Measurements from ENCODE around the gene PHLPP1. TPM values are rescaled to one million over a fixed set of nuclear protein-coding genes. Genes with fewer than 3 reads are reported as not detected.

Gene PHLPP1
- total RNA-seq, 1 experiment from 2014 or later: 14.7 TPM

DNA sequence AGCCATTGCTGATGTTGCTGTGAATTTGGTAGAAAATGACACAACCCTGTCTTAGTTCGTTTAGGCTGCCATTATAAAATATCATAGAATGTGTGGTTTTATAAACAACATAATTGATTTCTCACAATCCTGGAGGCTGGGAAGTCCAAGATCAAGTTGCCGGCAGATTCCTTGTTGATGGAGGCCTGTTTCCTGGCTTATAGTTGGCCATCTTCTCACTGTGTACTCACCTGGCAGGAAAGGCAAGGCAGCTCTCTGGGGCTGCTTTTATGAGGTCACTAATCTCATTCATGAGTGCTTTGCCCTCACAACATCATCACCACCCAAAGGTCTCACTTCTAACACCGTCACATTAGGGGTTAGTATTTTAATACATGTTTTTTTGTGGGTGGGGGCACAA, 58.4 kb downstream of the PHLPP1 start:
- no peaks in the 10 kb centered on the region for H3K36me3 ChIP-seq (ENCODE audit: control insufficient read depth in 1 of 2, insufficient read depth in 2 of 2, low read length in 2 of 2)
- intact Hi-C loops (cut with micrococcal nuclease): no loop called here
- ChIA-PET CTCF (no interaction called here), RAD21 (ENCODE audit: low non-redundant PET in 1 of 2, low total read pairs in 2 of 2, uncharacterized antibody in 2 of 2, unreplicated experiment in 2 of 2) (no interaction called here), POLR2A (no interaction called here)
- H3K9ac ChIP-seq (ENCODE audit: low read length): no peak overlapping the region
- H3K27me3 ChIP-seq (ENCODE audit: insufficient read depth, low read length): no peaks in the 10 kb centered on the region
- no peak overlapping the region for H3K4me2 ChIP-seq (ENCODE audit: low read length)
- no peak overlapping the region for H3K4me3 ChIP-seq (replicated peaks in 1 of 2; ENCODE audit: low read depth in 1 of 2, low read length in 2 of 2)
- DNase-seq (ENCODE audit: low read depth, low spot score): no peak
- peaks cover 13% of the 10 kb centered on the region for H3K79me2 ChIP-seq (ENCODE audit: insufficient read depth, low read length)
- H3K27ac ChIP-seq (ENCODE audit: low read depth, low read length): no peak overlapping the region
- no TSS peak for BruUV-seq (replicated peaks)
- no peak for ATAC-seq
- TF ChIP-seq, protein P1, sequence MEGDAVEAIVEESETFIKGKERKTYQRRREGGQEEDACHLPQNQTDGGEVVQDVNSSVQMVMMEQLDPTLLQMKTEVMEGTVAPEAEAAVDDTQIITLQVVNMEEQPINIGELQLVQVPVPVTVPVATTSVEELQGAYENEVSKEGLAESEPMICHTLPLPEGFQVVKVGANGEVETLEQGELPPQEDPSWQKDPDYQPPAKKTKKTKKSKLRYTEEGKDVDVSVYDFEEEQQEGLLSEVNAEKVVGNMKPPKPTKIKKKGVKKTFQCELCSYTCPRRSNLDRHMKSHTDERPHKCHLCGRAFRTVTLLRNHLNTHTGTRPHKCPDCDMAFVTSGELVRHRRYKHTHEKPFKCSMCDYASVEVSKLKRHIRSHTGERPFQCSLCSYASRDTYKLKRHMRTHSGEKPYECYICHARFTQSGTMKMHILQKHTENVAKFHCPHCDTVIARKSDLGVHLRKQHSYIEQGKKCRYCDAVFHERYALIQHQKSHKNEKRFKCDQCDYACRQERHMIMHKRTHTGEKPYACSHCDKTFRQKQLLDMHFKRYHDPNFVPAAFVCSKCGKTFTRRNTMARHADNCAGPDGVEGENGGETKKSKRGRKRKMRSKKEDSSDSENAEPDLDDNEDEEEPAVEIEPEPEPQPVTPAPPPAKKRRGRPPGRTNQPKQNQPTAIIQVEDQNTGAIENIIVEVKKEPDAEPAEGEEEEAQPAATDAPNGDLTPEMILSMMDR (IDR thresholded peaks at IDR 0.05 in 2 of 3, conservative IDR thresholded peaks at IDR 0.05 in 1 of 3; ENCODE audit: borderline replicate concordance in 1 of 3, insufficient read depth in 1 of 3, low read depth in 2 of 3, low read length in 2 of 3): no peak
- TF ChIP-seq JUND (IDR thresholded peaks at IDR 0.05) (no peak), EGR1 (IDR thresholded peaks at IDR 0.05; ENCODE audit: low read depth) (no peak), CEBPB (IDR thresholded peaks at IDR 0.05; ENCODE audit: low read depth) (no peak), ELF1 (IDR thresholded peaks at IDR 0.05; ENCODE audit: borderline replicate concordance, low read depth) (no peak), CBX3 (IDR thresholded peaks at IDR 0.05; ENCODE audit: low read depth) (no peak), POLR2AphosphoS5 (IDR thresholded peaks at IDR 0.05; ENCODE audit: low read depth, low read length) (no peak), POLR2A (IDR thresholded peaks at IDR 0.05; ENCODE audit: borderline replicate concordance, extremely low read depth, insufficient read depth, insufficient read length) (no peak), TCF7L2 (IDR thresholded peaks at IDR 0.05; ENCODE audit: borderline replicate concordance, extremely low read depth, insufficient read depth, insufficient read length) (no peak), RAD21 (IDR thresholded peaks at IDR 0.05; ENCODE audit: low read depth) (no peak), EZH2 (IDR thresholded peaks at IDR 0.05) (no peak), EZH2phosphoT487 (IDR thresholded peaks at IDR 0.05; ENCODE audit: borderline replicate concordance) (no peak), SRF (IDR thresholded peaks at IDR 0.05; ENCODE audit: low read depth) (no peak), SP1 (IDR thresholded peaks at IDR 0.05; ENCODE audit: low read depth) (no peak), YY1 (IDR thresholded peaks at IDR 0.05; ENCODE audit: extremely low read depth, insufficient replicate concordance, low read depth, low read length) (no peak), ZFX (IDR thresholded peaks at IDR 0.05) (no peak)
- TF ChIP-seq, protein P2, sequence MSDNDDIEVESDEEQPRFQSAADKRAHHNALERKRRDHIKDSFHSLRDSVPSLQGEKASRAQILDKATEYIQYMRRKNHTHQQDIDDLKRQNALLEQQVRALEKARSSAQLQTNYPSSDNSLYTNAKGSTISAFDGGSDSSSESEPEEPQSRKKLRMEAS (IDR thresholded peaks at IDR 0.05): no peak
- TF ChIP-seq, protein P3, sequence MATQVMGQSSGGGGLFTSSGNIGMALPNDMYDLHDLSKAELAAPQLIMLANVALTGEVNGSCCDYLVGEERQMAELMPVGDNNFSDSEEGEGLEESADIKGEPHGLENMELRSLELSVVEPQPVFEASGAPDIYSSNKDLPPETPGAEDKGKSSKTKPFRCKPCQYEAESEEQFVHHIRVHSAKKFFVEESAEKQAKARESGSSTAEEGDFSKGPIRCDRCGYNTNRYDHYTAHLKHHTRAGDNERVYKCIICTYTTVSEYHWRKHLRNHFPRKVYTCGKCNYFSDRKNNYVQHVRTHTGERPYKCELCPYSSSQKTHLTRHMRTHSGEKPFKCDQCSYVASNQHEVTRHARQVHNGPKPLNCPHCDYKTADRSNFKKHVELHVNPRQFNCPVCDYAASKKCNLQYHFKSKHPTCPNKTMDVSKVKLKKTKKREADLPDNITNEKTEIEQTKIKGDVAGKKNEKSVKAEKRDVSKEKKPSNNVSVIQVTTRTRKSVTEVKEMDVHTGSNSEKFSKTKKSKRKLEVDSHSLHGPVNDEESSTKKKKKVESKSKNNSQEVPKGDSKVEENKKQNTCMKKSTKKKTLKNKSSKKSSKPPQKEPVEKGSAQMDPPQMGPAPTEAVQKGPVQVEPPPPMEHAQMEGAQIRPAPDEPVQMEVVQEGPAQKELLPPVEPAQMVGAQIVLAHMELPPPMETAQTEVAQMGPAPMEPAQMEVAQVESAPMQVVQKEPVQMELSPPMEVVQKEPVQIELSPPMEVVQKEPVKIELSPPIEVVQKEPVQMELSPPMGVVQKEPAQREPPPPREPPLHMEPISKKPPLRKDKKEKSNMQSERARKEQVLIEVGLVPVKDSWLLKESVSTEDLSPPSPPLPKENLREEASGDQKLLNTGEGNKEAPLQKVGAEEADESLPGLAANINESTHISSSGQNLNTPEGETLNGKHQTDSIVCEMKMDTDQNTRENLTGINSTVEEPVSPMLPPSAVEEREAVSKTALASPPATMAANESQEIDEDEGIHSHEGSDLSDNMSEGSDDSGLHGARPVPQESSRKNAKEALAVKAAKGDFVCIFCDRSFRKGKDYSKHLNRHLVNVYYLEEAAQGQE (IDR thresholded peaks at IDR 0.05; ENCODE audit: low read depth): no peak
- TF ChIP-seq, protein P4, sequence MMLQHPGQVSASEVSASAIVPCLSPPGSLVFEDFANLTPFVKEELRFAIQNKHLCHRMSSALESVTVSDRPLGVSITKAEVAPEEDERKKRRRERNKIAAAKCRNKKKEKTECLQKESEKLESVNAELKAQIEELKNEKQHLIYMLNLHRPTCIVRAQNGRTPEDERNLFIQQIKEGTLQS (IDR thresholded peaks at IDR 0.05): no peak
- TF ChIP-seq, protein P5, sequence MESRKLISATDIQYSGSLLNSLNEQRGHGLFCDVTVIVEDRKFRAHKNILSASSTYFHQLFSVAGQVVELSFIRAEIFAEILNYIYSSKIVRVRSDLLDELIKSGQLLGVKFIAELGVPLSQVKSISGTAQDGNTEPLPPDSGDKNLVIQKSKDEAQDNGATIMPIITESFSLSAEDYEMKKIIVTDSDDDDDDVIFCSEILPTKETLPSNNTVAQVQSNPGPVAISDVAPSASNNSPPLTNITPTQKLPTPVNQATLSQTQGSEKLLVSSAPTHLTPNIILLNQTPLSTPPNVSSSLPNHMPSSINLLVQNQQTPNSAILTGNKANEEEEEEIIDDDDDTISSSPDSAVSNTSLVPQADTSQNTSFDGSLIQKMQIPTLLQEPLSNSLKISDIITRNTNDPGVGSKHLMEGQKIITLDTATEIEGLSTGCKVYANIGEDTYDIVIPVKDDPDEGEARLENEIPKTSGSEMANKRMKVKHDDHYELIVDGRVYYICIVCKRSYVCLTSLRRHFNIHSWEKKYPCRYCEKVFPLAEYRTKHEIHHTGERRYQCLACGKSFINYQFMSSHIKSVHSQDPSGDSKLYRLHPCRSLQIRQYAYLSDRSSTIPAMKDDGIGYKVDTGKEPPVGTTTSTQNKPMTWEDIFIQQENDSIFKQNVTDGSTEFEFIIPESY (IDR thresholded peaks at IDR 0.05; ENCODE audit: extremely low read depth, insufficient replicate concordance, low read length): no peak
- H3K4me1 ChIP-seq (ENCODE audit: control insufficient read depth in 1 of 2, insufficient read depth in 2 of 2, low read length in 2 of 2): no peaks in the 10 kb centered on the region
- peaks cover 3% of the 10 kb centered on the region; the same call in 1 of the 2 replicates for H4K20me1 ChIP-seq (ENCODE audit: insufficient read depth)
- H3K9me3 ChIP-seq (ENCODE audit: control insufficient read depth in 1 of 2, insufficient read depth in 1 of 2, low read depth in 1 of 2, low read length in 2 of 2): no peaks in the 10 kb centered on the region
- H2AFZ ChIP-seq (ENCODE audit: low read depth, low read length, poor library complexity, severe bottlenecking): no peak overlapping the region
- H3K9me2 ChIP-seq (ENCODE audit: insufficient read depth): peaks cover 2% of the 10 kb centered on the region; the same call in 1 of the 2 replicates

All from HCT116 (cell line).